Stimulated activated memory B cell treated with anti-CD40 and anti-IgM and Interleukin-4, amounts not matched to agents 10 μg/mL and 1 μg/mL and 100 μg/mL, for 72 hours (primary cell): ENCODE measurements around the gene HESX1.

Experiments used
- ATAC-seq: fragments of 150-1000 bp; cut with Tn5 transposase; 2 replicates; pipeline ENCODE4 v1.10.0; 2021
- H3K27ac Mint-ChIP-seq: one replicate; pipeline ENCODE4 v1.8.0; 2022; ENCODE audit warnings: mild to moderate bottlenecking, mixed read lengths
- H3K27me3 Mint-ChIP-seq: one replicate; pipeline ENCODE4 v1.8.0; 2022; ENCODE audit warnings: mixed read lengths
- H3K36me3 Mint-ChIP-seq: one replicate; pipeline ENCODE4 v1.8.0; 2022; ENCODE audit warnings: mixed read lengths
- H3K4me1 Mint-ChIP-seq: one replicate; pipeline ENCODE4 v1.8.0; 2022; ENCODE audit warnings: mixed read lengths
- H3K4me3 Mint-ChIP-seq: one replicate; pipeline ENCODE4 v1.8.0; 2022; ENCODE audit warnings: mild to moderate bottlenecking, moderate library complexity, mixed read lengths
- H3K9me3 Mint-ChIP-seq: one replicate; pipeline ENCODE4 v1.8.0; 2022; ENCODE audit warnings: mixed read lengths

HESX1 gene

DNA sequence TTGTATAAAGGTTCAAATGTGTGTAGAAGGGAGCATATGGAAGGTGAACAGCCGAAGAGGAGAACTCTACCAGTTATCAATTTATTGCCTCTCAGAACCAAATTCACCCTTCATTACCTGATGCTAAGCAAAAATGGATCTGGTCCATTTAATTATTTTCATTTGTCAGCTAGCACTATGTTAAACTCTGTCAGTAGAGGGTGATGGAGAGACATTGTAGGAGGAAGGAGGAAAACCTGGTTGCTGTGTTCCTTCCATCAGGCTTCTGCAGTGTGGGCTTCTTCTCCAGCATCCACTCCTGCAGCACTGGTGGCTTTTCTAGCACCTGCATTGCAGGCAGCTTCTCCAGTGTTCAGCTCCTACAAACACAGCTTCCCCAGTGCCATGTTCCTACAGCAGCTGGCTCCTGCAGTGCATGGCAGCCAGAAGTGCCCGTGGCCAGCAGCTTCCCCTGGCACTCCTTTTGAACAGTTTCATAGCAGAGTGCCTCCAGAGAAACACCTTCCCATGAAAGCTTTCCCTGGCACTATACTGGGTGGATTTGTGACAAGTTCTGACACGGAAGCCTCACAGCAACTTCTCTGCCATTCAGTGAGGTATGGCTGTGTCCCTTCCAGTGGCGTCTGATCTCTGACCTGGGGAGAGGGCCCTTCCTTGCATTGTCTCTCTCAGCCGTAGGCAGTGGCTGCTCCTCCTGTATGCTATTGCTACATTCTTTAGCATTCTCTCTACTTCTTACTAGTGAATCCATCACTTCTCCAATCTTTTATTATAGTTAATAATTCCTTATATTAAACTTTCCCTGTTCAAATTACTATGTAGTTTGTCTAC is 20.0 kb downstream of the HESX1 start:
- H3K27me3 Mint-ChIP-seq: peaks cover 17% of the 10 kb centered on the region

DNA sequence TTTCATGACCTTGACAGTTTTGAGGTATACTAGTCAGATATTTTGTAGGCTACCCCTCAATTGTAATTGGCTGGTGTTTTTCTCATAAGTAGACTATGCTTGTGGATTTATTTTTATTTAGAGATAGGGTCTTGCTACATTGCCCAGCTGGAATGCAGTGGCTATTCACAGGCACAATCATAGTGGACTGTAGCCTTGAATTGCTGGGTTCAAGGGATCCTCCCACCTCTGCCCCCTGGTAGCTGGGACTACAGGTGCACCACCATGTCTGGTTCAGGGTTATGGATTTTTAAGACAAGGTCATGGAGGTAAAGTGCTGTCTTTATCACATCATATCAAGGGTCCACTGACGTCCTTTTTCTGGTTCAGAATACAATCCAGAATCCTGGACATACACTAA is 23.7 kb downstream of the HESX1 start:
- Mint-ChIP-seq H3K4me3 (no peak overlapping the region), H3K4me1 (no peaks in the 10 kb centered on the region), H3K27ac (no peak overlapping the region), H3K36me3 (no peaks in the 10 kb centered on the region), H3K9me3 (peaks cover 2% of the 10 kb centered on the region), H3K27me3 (peaks cover 20% of the 10 kb centered on the region)
- no peak for ATAC-seq

More for the DNA sequence above, 20.0 kb downstream of the HESX1 start:
- Mint-ChIP-seq H3K4me1 (no peaks in the 10 kb centered on the region), H3K9me3 (peaks cover 2% of the 10 kb centered on the region), H3K36me3 (no peaks in the 10 kb centered on the region), H3K4me3 (no peak overlapping the region), H3K27ac (no peak overlapping the region)
- ATAC-seq: no peak

DNA sequence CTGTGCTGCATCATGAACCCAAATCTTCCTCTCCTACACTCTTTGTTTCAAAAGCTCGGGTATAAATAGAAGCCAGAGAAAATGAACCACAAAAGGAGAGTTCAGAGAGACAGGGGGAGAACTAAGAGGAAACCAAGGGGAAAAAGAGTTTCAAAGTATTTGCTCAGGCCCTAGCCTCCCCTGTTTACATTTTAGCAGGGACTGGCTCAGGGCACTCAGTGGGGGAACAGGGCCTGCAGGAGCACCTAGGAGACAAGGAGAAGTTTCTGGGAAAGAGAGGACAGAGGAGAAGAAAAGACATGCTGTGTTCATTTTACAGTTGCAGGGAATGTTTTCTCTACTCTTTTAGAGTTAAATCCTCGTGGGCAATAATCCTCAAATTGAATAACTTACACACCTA is 26.1 kb downstream of the HESX1 start:
- H3K4me1 Mint-ChIP-seq: peaks cover 7% of the 10 kb centered on the region
- peaks cover 26% of the 10 kb centered on the region for H3K27me3 Mint-ChIP-seq
- no peak for ATAC-seq
- no peak overlapping the region for H3K4me3 Mint-ChIP-seq
- H3K36me3 Mint-ChIP-seq: no peaks in the 10 kb centered on the region
- no peak overlapping the region for H3K27ac Mint-ChIP-seq
- H3K9me3 Mint-ChIP-seq: no peaks in the 10 kb centered on the region

DNA sequence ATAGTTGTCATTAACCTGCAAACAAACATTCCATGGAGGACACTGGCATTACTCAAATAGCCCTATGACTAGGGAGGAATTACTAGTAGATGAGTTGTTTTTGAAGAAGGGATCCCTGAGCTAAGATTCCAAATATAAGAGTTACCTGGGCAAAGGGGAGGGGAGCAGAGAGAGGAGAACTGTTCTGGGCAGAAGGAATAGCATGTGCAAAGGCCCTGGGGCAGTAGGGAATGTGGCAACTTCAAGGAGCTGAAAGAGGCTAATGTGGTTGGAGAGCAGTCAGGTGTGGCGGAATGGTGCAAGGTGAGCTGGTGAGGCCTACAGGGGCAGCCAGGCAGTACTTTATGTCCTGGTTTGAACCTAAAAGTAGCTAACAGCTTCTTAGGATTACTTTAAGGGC is 28.8 kb downstream of the HESX1 start:
- H3K4me1 Mint-ChIP-seq: peaks cover 7% of the 10 kb centered on the region
- no peak overlapping the region for H3K4me3 Mint-ChIP-seq
- no peaks in the 10 kb centered on the region for H3K36me3 Mint-ChIP-seq
- no peak for ATAC-seq
- H3K27ac Mint-ChIP-seq: no peak overlapping the region
- H3K27me3 Mint-ChIP-seq: peaks cover 46% of the 10 kb centered on the region
- H3K9me3 Mint-ChIP-seq: no peaks in the 10 kb centered on the region

DNA sequence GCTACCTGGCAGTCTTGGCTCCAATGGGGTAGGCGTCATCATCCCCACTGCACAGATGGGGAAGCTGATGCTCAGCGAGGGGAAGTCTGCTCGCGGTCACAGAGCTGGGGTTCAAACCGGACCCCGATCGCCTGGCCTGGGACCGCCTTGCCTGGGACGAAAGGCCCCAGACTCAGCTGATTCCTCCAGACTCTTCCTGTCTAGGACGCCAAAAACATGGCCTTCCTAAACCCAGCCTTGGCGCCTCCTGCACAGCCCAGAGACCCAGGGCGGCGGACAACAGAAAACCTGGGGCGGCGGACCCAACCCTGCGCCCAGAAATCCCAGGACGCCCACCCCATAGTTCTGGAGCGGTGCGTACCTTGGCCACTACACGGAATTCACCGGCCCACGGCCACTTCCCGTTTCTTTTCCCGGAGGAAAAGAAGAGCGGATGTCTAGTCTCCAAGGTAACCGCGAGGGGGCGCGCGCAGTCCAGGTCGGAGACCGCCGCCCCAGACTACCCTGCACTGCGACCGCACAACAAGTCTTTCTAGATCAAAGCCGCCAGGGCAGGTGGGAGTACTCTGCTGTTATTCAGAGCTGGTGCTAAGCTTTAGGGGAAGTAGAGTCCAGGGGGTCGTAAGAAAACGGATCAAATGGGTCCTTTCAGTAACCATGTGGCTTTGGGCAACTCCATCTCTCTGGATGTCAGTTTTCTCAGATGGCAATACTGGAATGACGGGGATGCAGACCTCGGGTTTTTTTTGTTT is 29.7 kb downstream of the HESX1 start:
- Mint-ChIP-seq H3K27me3 (peaks cover 53% of the 10 kb centered on the region), H3K4me1 (peaks cover 13% of the 10 kb centered on the region)

DNA sequence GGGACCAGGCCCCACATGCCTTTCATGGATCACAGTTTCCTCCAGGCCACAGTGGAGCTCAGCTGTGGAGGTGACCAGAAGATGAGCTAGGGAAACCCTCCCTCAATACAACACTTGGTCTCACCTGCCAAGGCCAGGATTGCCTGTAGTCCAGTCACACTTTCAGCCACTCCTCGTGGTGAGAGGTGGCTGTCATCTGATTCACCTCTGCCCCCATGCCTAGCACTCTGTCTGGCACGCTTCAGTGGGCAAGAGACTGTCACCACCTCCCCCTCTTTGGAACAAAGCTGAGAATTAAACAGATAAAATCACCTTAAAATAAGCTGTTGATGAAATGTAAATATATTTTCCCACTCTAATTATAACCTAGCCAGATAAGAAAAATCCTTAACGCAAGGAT is 30.7 kb downstream of the HESX1 start:
- no peaks in the 10 kb centered on the region for H3K36me3 Mint-ChIP-seq

More for the DNA sequence above, 29.7 kb downstream of the HESX1 start:
- ATAC-seq: peak; percentile 84
- no peak overlapping the region for H3K27ac Mint-ChIP-seq
- no peaks in the 10 kb centered on the region for H3K36me3 Mint-ChIP-seq
- H3K4me3 Mint-ChIP-seq: peak overlapping the region; percentile 53
- no peaks in the 10 kb centered on the region for H3K9me3 Mint-ChIP-seq

DNA sequence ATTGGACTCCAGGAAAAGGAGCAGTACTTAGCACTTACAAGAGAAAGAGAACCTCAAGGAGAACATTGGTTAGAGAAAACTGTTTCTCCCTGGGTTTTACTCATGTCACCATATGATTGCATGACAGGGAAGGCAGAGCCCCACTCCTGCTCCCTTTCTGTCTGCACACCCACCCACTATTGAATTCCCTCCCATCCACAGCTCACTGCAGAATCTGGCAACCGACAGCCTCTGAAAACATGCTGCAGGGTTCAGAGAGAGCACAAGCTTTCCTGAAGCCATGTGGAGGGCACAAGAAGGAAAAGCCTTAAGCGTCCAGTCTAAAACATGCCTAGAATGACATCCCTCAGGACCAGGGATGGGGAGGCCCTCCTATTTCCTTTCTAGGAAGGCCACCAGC is 31.6 kb downstream of the HESX1 start:
- peaks cover 22% of the 10 kb centered on the region for H3K4me1 Mint-ChIP-seq
- peaks cover 68% of the 10 kb centered on the region for H3K27me3 Mint-ChIP-seq
- H3K9me3 Mint-ChIP-seq: no peaks in the 10 kb centered on the region
- ATAC-seq: no peak
- no peak overlapping the region for H3K27ac Mint-ChIP-seq
- no peak overlapping the region for H3K4me3 Mint-ChIP-seq
- H3K36me3 Mint-ChIP-seq: no peaks in the 10 kb centered on the region

More for the DNA sequence above, 30.7 kb downstream of the HESX1 start:
- peaks cover 19% of the 10 kb centered on the region for H3K4me1 Mint-ChIP-seq
- H3K4me3 Mint-ChIP-seq: no peak overlapping the region
- H3K27ac Mint-ChIP-seq: no peak overlapping the region
- H3K9me3 Mint-ChIP-seq: no peaks in the 10 kb centered on the region
- H3K27me3 Mint-ChIP-seq: peaks cover 59% of the 10 kb centered on the region
- ATAC-seq: no peak

DNA sequence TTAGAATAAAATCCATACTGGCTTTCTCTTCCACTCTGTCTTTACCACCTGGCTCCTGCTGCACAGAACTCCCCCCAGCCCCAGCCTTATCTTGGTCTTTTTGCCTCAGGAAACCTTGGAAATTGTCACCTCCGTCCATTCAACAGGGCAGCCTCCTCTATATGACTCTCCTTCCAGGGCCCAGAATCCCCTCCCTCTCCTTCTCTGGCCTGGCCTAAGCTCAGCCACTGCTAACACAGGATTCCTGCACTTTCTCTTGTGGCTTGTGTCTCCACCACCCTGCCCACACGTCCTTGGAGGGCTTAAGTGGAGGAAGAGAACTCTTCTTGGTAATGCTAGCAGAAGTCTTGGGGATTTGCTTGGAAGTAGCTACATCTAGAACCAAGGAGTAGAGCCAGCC is 33.1 kb downstream of the HESX1 start:
- Mint-ChIP-seq H3K27me3 (peaks cover 78% of the 10 kb centered on the region), H3K27ac (no peak overlapping the region), H3K4me1 (peaks cover 22% of the 10 kb centered on the region), H3K36me3 (no peaks in the 10 kb centered on the region), H3K4me3 (no peak overlapping the region), H3K9me3 (no peaks in the 10 kb centered on the region)
- no peak for ATAC-seq

DNA sequence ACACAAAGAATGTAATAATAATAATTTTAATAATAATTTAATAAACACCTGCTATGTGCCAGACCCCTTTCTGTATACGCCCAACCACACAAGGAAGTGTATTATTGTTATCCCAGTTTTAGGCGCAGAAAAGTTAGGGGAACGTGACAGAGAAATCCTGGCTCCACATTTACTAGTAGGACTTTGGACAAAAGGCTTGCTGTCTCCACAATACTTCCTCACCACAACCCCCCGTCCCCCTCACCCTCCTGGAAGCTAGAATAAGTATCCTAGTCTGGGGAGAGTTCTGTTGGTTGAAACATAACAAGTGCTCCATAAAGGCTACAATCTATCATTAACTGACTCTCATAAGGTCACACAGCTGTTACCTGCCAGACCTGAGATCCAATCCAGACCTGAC is 34.1 kb downstream of the HESX1 start:
- no peak for ATAC-seq
- Mint-ChIP-seq H3K27ac (no peak overlapping the region), H3K36me3 (no peaks in the 10 kb centered on the region), H3K9me3 (no peaks in the 10 kb centered on the region), H3K27me3 (peaks cover 75% of the 10 kb centered on the region), H3K4me3 (peak overlapping the region; percentile 71), H3K4me1 (peaks cover 22% of the 10 kb centered on the region)

DNA sequence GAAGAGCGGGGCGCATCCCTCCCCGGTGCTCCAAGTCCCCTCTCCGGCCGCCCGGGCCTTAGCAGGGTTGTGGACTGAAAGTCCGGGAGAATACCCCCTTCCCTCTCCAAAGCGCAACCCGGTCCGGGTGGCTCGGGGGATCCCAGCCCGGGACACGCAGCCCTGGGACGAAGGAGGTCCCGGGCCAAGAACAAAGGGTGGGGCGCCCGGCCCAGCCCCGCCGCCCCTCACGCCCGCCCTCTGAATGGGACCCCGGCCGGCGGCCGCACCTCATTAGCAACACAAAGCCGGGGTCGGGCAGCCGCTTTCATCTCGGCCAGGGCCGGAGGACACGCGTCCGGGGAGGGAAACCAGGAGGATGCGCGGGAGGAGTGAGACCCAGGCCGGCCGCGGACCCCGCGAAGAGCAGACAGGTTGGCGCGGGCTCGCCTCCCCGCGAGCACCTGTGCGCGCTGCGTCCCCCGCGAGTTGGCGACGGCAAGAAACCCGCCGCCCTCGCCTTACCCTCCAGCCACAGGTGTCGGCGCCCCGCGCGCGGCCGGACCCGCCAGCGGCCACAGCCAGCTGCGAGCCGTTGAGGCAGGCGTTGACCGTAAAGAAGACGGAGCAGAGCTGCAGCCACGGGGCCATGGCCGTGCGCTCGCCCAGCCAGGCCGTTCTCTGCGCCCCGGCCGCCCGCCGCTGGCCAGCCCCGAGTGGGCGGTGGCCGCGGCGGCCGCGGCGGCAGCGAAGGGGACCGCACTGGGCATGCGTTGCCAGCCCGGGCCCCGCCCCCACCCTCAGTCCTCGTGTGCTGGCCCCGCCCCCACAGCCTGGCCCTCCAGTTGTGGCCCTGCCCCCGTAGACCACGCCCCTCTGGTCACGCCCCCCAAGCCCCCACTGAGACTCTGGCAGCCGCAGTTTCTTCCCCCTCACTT is 34.9 kb downstream of the HESX1 start, which contains the start of gene IL17RD:
Gene IL17RD, minus strand, starts transcription at position 697 of the 917 bp plus-strand sequence. Its CDS starts 67 bp downstream, at position 630.
- H3K9me3 Mint-ChIP-seq: no peaks in the 10 kb centered on the region
- peak within 1 kb of the TSS; percentile 25 for H3K27ac Mint-ChIP-seq
- no peaks in the 10 kb centered on the region for H3K36me3 Mint-ChIP-seq
- peak within 1 kb of the TSS; percentile 89 for H3K4me3 Mint-ChIP-seq
- peak; percentile 81 for ATAC-seq
- peaks cover 16% of the 10 kb centered on the region for H3K4me1 Mint-ChIP-seq
- peaks cover 80% of the 10 kb centered on the region for H3K27me3 Mint-ChIP-seq

DNA sequence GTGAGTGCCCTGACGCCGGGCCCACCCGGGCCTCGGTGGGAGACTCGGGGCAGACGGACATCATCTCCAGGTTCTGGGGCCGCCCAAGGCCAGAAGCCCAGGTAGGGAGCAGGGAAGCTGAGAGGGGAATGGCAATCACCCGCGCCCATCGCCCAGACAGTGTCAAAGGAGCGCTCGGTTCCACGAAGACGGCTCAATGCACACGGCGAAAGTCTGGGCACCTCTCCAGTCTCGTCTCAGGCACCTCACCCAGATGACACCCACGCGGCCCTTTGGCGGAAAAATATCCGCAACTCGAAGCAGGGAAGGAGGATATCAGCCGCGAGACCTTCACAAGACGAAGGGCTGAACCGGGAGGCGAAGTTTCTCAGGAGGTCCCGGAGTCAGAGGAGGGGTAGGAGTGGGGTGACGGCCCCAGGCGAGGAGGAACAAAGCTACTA is 35.5 kb downstream of the HESX1 start:
- Mint-ChIP-seq H3K36me3 (no peaks in the 10 kb centered on the region), H3K27ac (peak overlapping the region; percentile 25), H3K27me3 (peaks cover 84% of the 10 kb centered on the region), H3K4me3 (peak overlapping the region; percentile 89), H3K9me3 (no peaks in the 10 kb centered on the region), H3K4me1 (peaks cover 19% of the 10 kb centered on the region)
- ATAC-seq: no peak

DNA sequence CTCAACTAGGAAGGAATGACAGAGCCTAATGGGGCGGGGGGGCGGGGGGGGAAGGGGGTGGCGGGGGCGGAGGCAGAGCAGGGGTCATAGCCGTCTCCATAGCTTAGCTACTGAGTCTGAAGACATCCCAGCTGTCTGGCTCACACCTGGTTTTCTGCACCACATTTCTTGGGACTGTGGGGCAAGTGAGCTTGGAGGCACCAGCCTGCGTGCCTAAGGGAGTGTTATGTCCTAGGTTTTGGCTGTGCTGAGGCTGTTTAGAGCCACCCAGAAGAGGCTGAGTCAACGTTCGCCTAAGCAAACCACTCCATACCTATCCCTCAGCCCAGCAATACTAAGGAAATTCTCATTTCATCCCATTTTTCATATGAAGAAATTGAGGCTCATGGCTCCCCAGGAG is 36.0 kb downstream of the HESX1 start:
- Mint-ChIP-seq H3K9me3 (no peaks in the 10 kb centered on the region), H3K27ac (no peak overlapping the region), H3K4me3 (peak overlapping the region; percentile 89), H3K4me1 (peaks cover 24% of the 10 kb centered on the region), H3K36me3 (no peaks in the 10 kb centered on the region), H3K27me3 (peaks cover 84% of the 10 kb centered on the region)
- no peak for ATAC-seq

DNA sequence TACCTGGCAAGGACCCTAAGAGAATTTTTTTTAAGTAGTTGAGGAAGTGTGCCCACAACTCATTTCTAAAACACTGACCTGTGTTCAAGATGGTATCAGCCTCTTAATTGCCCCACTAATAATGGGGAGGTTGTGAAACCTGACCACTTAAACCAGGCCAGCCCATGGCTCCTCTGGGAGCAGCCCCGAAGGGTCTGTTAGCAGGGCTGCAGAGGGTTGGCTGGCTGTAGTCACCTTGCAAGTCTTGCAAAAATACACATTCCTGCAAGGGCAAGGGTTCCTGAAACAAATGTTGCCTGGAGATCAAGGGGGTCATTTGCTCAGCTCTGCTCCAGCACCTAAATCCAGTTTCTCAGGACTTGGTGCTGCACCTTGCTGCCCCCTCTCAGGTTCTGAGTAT is 37.9 kb downstream of the HESX1 start:
- H3K27ac Mint-ChIP-seq: no peak overlapping the region
- peaks cover 25% of the 10 kb centered on the region for H3K4me1 Mint-ChIP-seq
- H3K4me3 Mint-ChIP-seq: no peak overlapping the region
- H3K9me3 Mint-ChIP-seq: no peaks in the 10 kb centered on the region
- peaks cover 74% of the 10 kb centered on the region for H3K27me3 Mint-ChIP-seq
- ATAC-seq: no peak
- no peaks in the 10 kb centered on the region for H3K36me3 Mint-ChIP-seq

DNA sequence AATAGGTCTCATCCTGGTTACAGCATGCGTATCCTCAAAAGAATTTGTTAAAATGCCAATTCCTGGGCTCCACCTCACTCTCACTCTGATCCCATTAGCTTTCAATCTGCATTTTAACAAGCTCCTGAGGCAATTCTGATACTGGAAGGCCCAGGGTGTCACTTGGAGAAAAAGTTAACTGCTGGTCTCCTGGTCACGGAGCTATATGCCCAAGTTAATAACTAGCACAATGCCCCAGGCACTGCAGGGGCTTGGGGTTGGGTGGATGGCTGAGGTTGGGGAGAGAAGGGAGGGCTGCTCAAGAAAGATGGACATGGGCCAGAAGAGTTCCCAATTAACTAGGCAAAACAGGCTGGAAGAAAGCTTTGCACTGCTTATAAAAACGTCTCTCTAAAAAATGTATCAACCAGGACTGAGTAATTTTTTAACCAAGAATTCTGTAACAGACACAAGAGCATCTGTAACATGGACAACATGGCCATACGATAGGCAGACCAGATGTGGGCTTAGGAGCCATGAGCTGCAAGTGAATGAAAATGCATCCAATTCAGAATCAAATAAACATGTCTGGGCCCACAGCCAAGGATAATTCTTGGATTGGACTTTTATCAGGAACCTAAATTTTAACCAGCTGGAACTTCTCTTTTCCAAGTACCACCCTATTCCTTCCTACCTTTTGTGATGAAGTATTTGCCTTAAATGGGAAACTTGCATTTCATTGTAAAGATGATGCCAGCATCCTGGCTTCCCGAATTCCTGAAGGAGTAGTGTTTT is 38.8 kb downstream of the HESX1 start:
- Mint-ChIP-seq H3K4me3 (no peak overlapping the region), H3K27me3 (peaks cover 71% of the 10 kb centered on the region), H3K4me1 (peaks cover 25% of the 10 kb centered on the region), H3K36me3 (no peaks in the 10 kb centered on the region), H3K9me3 (no peaks in the 10 kb centered on the region), H3K27ac (no peak overlapping the region)
- ATAC-seq: no peak
